IMR-90 (cell line): ENCODE data around the gene CNTN4. TPM values are rescaled to one million over a fixed set of nuclear protein-coding genes. Genes with fewer than 3 reads are reported as not detected.

Experiments used
- ATAC-seq: fragments of 200-7000 bp; cut with Tn5 transposase; 2 replicates; pipeline ENCODE4 v1.9.1; 2020; ENCODE audit warnings: low read depth, mild to moderate bottlenecking, moderate library complexity
- BruUV-seq: library from RNA; stranded (reverse); fragments of 400-500 nt; replicated peaks from 2 replicates; lab custom pipeline; 2021; lab: Mats Ljungman, UMichigan
- CTCF ChIA-PET: fragments of 300-600 bp; formaldehyde crosslinking; extraction: SDS; loops from one replicate; lab custom pipeline; 2021; ENCODE audit warnings: antibody characterized with exemption; lab: Yijun Ruan, JAX
- POLR2A ChIA-PET: fragments of 300-600 bp; sonication (Branson Sonifier 250); formaldehyde crosslinking; loops from one replicate; lab custom pipeline; 2022; ENCODE audit warnings: antibody characterized with exemption; ENCODE audit not compliant: unreplicated experiment; lab: Charles Lee
- DNase-seq: peaks from one replicate; pipeline ENCODE4 v3.0.0; 2013
- H2AFZ ChIP-seq: replicated peaks from 2 replicates; pipeline ENCODE3; 2013; ENCODE audit warnings: low read length, mild to moderate bottlenecking; ENCODE audit not compliant: poor library complexity
- H2AK5ac ChIP-seq: 2 replicates; pipeline ENCODE4 v1.6.1; 2013; ENCODE audit warnings: low read depth, low read length, inconsistent platforms
- H2AK9ac ChIP-seq: replicated peaks from 2 replicates; pipeline ENCODE3; 2013; ENCODE audit warnings: mild to moderate bottlenecking, low read depth, low read length, moderate library complexity; ENCODE audit not compliant: poor library complexity
- H2BK120ac ChIP-seq: 2 replicates; pipeline ENCODE4 v1.6.1; 2013; ENCODE audit warnings: low read depth, low read length, inconsistent platforms
- H2BK15ac ChIP-seq: 3 replicates; pipeline ENCODE4 v1.6.1; 2013; ENCODE audit warnings: low read depth, low read length, inconsistent platforms
- H2BK20ac ChIP-seq: 2 replicates; pipeline ENCODE4 v1.6.1; 2013; ENCODE audit warnings: low read depth, mild to moderate bottlenecking, inconsistent platforms, low read length, moderate library complexity
- H2BK5ac ChIP-seq: 2 replicates; pipeline ENCODE4 v1.6.1; 2013; ENCODE audit warnings: mild to moderate bottlenecking, low read depth, low read length, inconsistent platforms; ENCODE audit not compliant: poor library complexity, severe bottlenecking
- H3K14ac ChIP-seq: replicated peaks from 2 replicates; pipeline ENCODE4 v1.6.1; 2013; ENCODE audit warnings: low read depth, low read length, inconsistent platforms
- H3K18ac ChIP-seq: 2 replicates; pipeline ENCODE4 v1.6.1; 2013; ENCODE audit warnings: low read depth, low read length, control low read depth
- H3K23ac ChIP-seq: 2 replicates; pipeline ENCODE4 v1.6.1; 2013; ENCODE audit warnings: low read depth, low read length, inconsistent platforms
- H3K27ac ChIP-seq: 2 replicates; pipeline ENCODE4 v1.5.1; 2013; ENCODE audit warnings: mild to moderate bottlenecking, control low read depth, low read length; ENCODE audit not compliant: insufficient read depth
- H3K27me3 ChIP-seq: 2 replicates; pipeline ENCODE4 v1.6.1; 2013; ENCODE audit warnings: low read length; ENCODE audit not compliant: control insufficient read depth, insufficient read depth
- H3K36me3 ChIP-seq: 2 replicates; pipeline ENCODE4 v1.6.1; 2013; ENCODE audit warnings: low read length, mixed read lengths; ENCODE audit not compliant: control insufficient read depth, insufficient read depth
- H3K4ac ChIP-seq: 2 replicates; pipeline ENCODE4 v1.6.1; 2013; ENCODE audit warnings: low read depth, low read length, inconsistent platforms
- H3K4me1 ChIP-seq: 2 replicates; pipeline ENCODE4 v1.6.1; 2013; ENCODE audit warnings: low read length, mixed read lengths; ENCODE audit not compliant: control insufficient read depth, insufficient read depth
- H3K4me2 ChIP-seq: 2 replicates; pipeline ENCODE4 v1.6.1; 2013; ENCODE audit warnings: low read depth, mild to moderate bottlenecking, control low read depth, low read length, moderate library complexity
- H3K4me3 ChIP-seq: 2 replicates; pipeline ENCODE4 v1.5.1; 2013; ENCODE audit warnings: low read depth, mild to moderate bottlenecking, control low read depth, low read length, moderate library complexity; ENCODE audit not compliant: insufficient read depth
- H3K56ac ChIP-seq: 2 replicates; pipeline ENCODE4 v1.6.1; 2013; ENCODE audit warnings: low read length, inconsistent platforms; ENCODE audit not compliant: insufficient read depth; ENCODE audit errors: extremely low read depth
- H3K79me1 ChIP-seq, 2 experiments: 2 replicates each; pipeline ENCODE4 v1.6.1; 2013; ENCODE audit warnings: low read length in 2 of 2, inconsistent platforms in 1 of 2, low read depth in 1 of 2
- H3K9ac ChIP-seq: 2 replicates; pipeline ENCODE4 v1.6.1; 2013; ENCODE audit warnings: low read depth, low read length, control low read depth
- H3K9me1 ChIP-seq: 2 replicates; pipeline ENCODE4 v1.6.1; 2013; ENCODE audit warnings: low read length, inconsistent platforms; ENCODE audit not compliant: insufficient read depth
- H3K9me3 ChIP-seq: 2 replicates; pipeline ENCODE4 v1.6.1; 2013; ENCODE audit warnings: low read length; ENCODE audit not compliant: control insufficient read depth, insufficient read depth
- H4K20me1 ChIP-seq: 2 replicates; pipeline ENCODE4 v1.6.1; 2013; ENCODE audit warnings: low read length, inconsistent platforms; ENCODE audit not compliant: insufficient read depth
- H4K5ac ChIP-seq: 2 replicates; pipeline ENCODE4 v1.6.1; 2013; ENCODE audit warnings: mild to moderate bottlenecking, low read depth, low read length, control low read depth
- H4K8ac ChIP-seq, 2 experiments: 2 replicates each; pipeline ENCODE4 v1.6.1; 2013; ENCODE audit warnings: low read depth in 2 of 2, low read length in 2 of 2, control low read depth in 1 of 2, inconsistent platforms in 1 of 2
- H4K91ac ChIP-seq: 2 replicates; pipeline ENCODE4 v1.6.1; 2013; ENCODE audit warnings: low read depth, low read length, inconsistent platforms; ENCODE audit not compliant: insufficient read depth
- BHLHE40 ChIP-seq: fragments of 150-350 bp; IDR thresholded peaks from 2 replicates; pipeline ENCODE4 v1.6.1; 2016; ENCODE audit warnings: mild to moderate bottlenecking, low read depth, low read length
- CEBPB ChIP-seq: IDR thresholded peaks from 2 replicates; pipeline ENCODE4 v1.6.1; 2012; ENCODE audit warnings: low read depth, low read length, improper control_type of control experiment
- CHD1 ChIP-seq: IDR thresholded peaks from 2 replicates; pipeline ENCODE4 v1.6.1; 2012; ENCODE audit warnings: low read depth, low read length, improper control_type of control experiment
- CTCF ChIP-seq: conservative IDR thresholded peaks from 2 replicates; pipeline ENCODE4 v1.5.1; 2012; ENCODE audit warnings: mild to moderate bottlenecking, low read depth, low read length, improper control_type of control experiment
- FOS ChIP-seq: fragments of 150-350 bp; IDR thresholded peaks from 2 replicates; pipeline ENCODE4 v1.6.1; 2016; ENCODE audit warnings: low read depth, low read length
- MAFK ChIP-seq: IDR thresholded peaks from 2 replicates; pipeline ENCODE4 v1.6.1; 2012; ENCODE audit warnings: low read depth, low read length, improper control_type of control experiment
- MAZ ChIP-seq: IDR thresholded peaks from 2 replicates; pipeline ENCODE4 v1.6.1; 2012; ENCODE audit warnings: low read depth, mild to moderate bottlenecking, low read length, improper control_type of control experiment, moderate library complexity, borderline replicate concordance
- MXI1 ChIP-seq: IDR thresholded peaks from 2 replicates; pipeline ENCODE4 v1.6.1; 2012; ENCODE audit warnings: low read depth, mild to moderate bottlenecking, low read length, moderate library complexity, borderline replicate concordance
- NFE2L2 ChIP-seq: fragments of 150-350 bp; IDR thresholded peaks from 2 replicates; pipeline ENCODE4 v1.6.1; 2016; ENCODE audit warnings: low read depth, mild to moderate bottlenecking, low read length
- POLR2A ChIP-seq: IDR thresholded peaks from 2 replicates; pipeline ENCODE4 v1.6.1; 2012; ENCODE audit warnings: mild to moderate bottlenecking, low read depth, low read length
- RAD21 ChIP-seq: IDR thresholded peaks from 2 replicates; pipeline ENCODE4 v1.6.1; 2012; ENCODE audit warnings: low read length, improper control_type of control experiment
- RCOR1 ChIP-seq: IDR thresholded peaks from 2 replicates; pipeline ENCODE4 v1.6.1; 2012; ENCODE audit warnings: mild to moderate bottlenecking, low read length, improper control_type of control experiment; ENCODE audit not compliant: insufficient replicate concordance
- RFX5 ChIP-seq: IDR thresholded peaks from 2 replicates; pipeline ENCODE4 v1.8.0; 2012; ENCODE audit warnings: low read depth, mild to moderate bottlenecking, low read length, moderate library complexity
- SMC3 ChIP-seq: fragments of 150-350 bp; IDR thresholded peaks from 2 replicates; pipeline ENCODE4 v1.6.1; 2016; ENCODE audit warnings: low read depth, mild to moderate bottlenecking, antibody characterized with exemption, low read length, moderate library complexity
- USF2 ChIP-seq: fragments of 150-350 bp; IDR thresholded peaks from 2 replicates; pipeline ENCODE4 v1.6.1; 2017; ENCODE audit warnings: mild to moderate bottlenecking, antibody characterized with exemption, low read length, low read depth
- WGBS, 2 experiments: methylation state at CpG; one replicate each; pipeline versions ENCODE4 v1.1.5 to v1.1.7; 2013; ENCODE audit warnings: missing lambda C conversion rate in 2 of 2; ENCODE audit not compliant: insufficient read length in 1 of 2; ENCODE audit errors: extremely low coverage in 2 of 2; 5-methylcytosine and 5-hydroxymethylcytosine counted together
- dilution Hi-C: fragments of 300-500 bp; cut with HindIII; formaldehyde crosslinking; loops from one replicate; pipeline ENCODE4 v1.14.3; 2018; ENCODE audit warnings: low sequenced_read_pairs; ENCODE audit not compliant: unreplicated experiment
- in situ Hi-C: fragments of 300-500 bp; cut with MboI; formaldehyde crosslinking; loops from 3 replicates; pipeline ENCODE4 v1.14.3; 2019; ENCODE audit warnings: low sequenced_read_pairs, inconsistent platforms, mixed read lengths
- intact Hi-C: fragments of 100-400 bp; cut with micrococcal nuclease; formaldehyde crosslinking; loops from 2 replicates; pipeline ENCODE4 v1.10.0; 2022
- polyA plus RNA-seq, 3 experiments: library from polyadenylated mRNA; depleted of rRNA; stranded (reverse); fragments of >200 nt; gene quantifications; 2 replicates each; pipeline ENCODE4 v1.2.3, GENCODE V29; 2012; ENCODE audit warnings: low replicate concordance in 1 of 3
- total RNA-seq: library from RNA; depleted of rRNA; stranded (reverse); fragments of >200 nt; gene quantifications from 2 replicates; pipeline ENCODE4 v1.2.3, GENCODE V29; 2012
- TF ChIP-seq, protein P1 (sequence below): fragments of 150-350 bp; IDR thresholded peaks from 2 replicates; pipeline ENCODE4 v1.6.1; 2016; ENCODE audit warnings: low read depth, mild to moderate bottlenecking, low read length, moderate library complexity, borderline replicate concordance

CNTN4 gene
- total and polyA plus RNA-seq, 2 of the 4 experiments (the other 2 are of a cell fraction): under 0.01 TPM; not detected in 1

- no peaks in the 10 kb centered on the region for H4K20me1 ChIP-seq
- no peak overlapping the region for H2BK120ac ChIP-seq
- H2AFZ ChIP-seq: no peak overlapping the region
- H4K5ac ChIP-seq: no peak overlapping the region
- no peak overlapping the region for H2BK20ac ChIP-seq
- dilution Hi-C loops (no loop called here), in situ Hi-C loops (no loop called here), intact Hi-C loops (no loop called here)
- no peak overlapping the region for H3K9ac ChIP-seq
- no peaks in the 10 kb centered on the region for H3K4me1 ChIP-seq
- no peak overlapping the region for H3K27ac ChIP-seq
- no peak overlapping the region for H3K18ac ChIP-seq
- TF ChIP-seq NFE2L2 (no peak), CTCF (no peak), RCOR1 (no peak), POLR2A (no peak), MXI1 (no peak), RAD21 (no peak), BHLHE40 (no peak), USF2 (no peak), FOS (no peak), CHD1 (no peak), MAFK (no peak), SMC3 (no peak), CEBPB (no peak), MAZ (no peak), RFX5 (no peak)
- TF ChIP-seq, protein P1, sequence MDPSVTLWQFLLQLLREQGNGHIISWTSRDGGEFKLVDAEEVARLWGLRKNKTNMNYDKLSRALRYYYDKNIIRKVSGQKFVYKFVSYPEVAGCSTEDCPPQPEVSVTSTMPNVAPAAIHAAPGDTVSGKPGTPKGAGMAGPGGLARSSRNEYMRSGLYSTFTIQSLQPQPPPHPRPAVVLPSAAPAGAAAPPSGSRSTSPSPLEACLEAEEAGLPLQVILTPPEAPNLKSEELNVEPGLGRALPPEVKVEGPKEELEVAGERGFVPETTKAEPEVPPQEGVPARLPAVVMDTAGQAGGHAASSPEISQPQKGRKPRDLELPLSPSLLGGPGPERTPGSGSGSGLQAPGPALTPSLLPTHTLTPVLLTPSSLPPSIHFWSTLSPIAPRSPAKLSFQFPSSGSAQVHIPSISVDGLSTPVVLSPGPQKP: no peak
- no peak overlapping the region for H3K4me3 ChIP-seq
- no peak overlapping the region for H2AK9ac ChIP-seq
- no peak for ATAC-seq
- H2BK5ac ChIP-seq: no peak overlapping the region
- 60% methylated on average over 3 of the region's 5 CpGs; no CpG with 5 or more reads in 1 of the 2 experiments for WGBS, 2 experiments
- H4K8ac ChIP-seq: no peak overlapping the region
- BruUV-seq: no TSS peak
- no peak for DNase-seq
- H3K23ac ChIP-seq: no peak overlapping the region
- H2BK15ac ChIP-seq: no peak overlapping the region
- H3K14ac ChIP-seq: no peak overlapping the region
- no peaks in the 10 kb centered on the region for H3K27me3 ChIP-seq
- H3K9me1 ChIP-seq: no peaks in the 10 kb centered on the region
- no peaks in the 10 kb centered on the region for H3K36me3 ChIP-seq
- H3K9me3 ChIP-seq: peaks cover 6% of the 10 kb centered on the region
- ChIA-PET CTCF (no interaction called here), POLR2A (no interaction called here)
- no peak overlapping the region for H2AK5ac ChIP-seq
- no peak overlapping the region for H3K4me2 ChIP-seq
- no peak overlapping the region for H3K4ac ChIP-seq
- H3K56ac ChIP-seq: no peak overlapping the region
- H4K91ac ChIP-seq: no peak overlapping the region
- H3K79me1 ChIP-seq: no peaks in the 10 kb centered on the region
These were observed 724.4 kb downstream of the CNTN4 start for GRCh38 chr3:2823031-2823430.
